Measurements from ENCODE around the gene MAPK10.

Gene MAPK10

DNA sequence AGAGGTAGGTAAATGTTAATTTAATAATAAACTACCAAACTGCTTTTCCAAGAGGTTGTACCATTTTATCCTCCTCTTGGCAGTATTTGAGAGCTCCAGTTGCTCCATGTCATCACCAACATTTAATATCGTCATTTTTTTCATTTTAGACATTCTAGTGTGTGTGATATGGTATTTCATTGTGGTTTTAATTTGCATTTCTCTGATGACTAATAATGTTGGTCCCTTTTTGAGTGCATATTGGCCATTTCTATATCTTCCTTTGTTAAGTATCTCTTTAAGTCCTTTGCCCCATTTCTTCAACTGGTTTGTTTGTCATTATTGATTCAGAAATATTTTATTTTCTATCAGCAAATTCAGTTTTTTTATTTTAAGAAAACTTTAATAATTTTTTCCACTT is 88.8 kb downstream of the MAPK10 start:
- Histone ChIP-seq H3K27me3 (ENCODE audit: control insufficient read depth, insufficient read depth, low read length) (no peaks in the 10 kb centered on the region), H3K9me3 (ENCODE audit: control insufficient read depth, low read length) (no peaks in the 10 kb centered on the region), H3K4me1 (no peaks in the 10 kb centered on the region), H3K9ac (no peak overlapping the region), H3K4me2 (ENCODE audit: low read length) (no peak overlapping the region), H2AFZ (no peak overlapping the region), H3K4me3 (ENCODE audit: low read depth, low read length) (no peak overlapping the region), H3K79me2 (no peaks in the 10 kb centered on the region), H3K36me3 (ENCODE audit: control insufficient read depth, insufficient read depth, low read length) (no peaks in the 10 kb centered on the region), H3K27ac (no peak overlapping the region)
- TF ChIP-seq, protein P1, sequence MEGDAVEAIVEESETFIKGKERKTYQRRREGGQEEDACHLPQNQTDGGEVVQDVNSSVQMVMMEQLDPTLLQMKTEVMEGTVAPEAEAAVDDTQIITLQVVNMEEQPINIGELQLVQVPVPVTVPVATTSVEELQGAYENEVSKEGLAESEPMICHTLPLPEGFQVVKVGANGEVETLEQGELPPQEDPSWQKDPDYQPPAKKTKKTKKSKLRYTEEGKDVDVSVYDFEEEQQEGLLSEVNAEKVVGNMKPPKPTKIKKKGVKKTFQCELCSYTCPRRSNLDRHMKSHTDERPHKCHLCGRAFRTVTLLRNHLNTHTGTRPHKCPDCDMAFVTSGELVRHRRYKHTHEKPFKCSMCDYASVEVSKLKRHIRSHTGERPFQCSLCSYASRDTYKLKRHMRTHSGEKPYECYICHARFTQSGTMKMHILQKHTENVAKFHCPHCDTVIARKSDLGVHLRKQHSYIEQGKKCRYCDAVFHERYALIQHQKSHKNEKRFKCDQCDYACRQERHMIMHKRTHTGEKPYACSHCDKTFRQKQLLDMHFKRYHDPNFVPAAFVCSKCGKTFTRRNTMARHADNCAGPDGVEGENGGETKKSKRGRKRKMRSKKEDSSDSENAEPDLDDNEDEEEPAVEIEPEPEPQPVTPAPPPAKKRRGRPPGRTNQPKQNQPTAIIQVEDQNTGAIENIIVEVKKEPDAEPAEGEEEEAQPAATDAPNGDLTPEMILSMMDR (IDR thresholded peaks at IDR 0.05) = no peak

DNA sequence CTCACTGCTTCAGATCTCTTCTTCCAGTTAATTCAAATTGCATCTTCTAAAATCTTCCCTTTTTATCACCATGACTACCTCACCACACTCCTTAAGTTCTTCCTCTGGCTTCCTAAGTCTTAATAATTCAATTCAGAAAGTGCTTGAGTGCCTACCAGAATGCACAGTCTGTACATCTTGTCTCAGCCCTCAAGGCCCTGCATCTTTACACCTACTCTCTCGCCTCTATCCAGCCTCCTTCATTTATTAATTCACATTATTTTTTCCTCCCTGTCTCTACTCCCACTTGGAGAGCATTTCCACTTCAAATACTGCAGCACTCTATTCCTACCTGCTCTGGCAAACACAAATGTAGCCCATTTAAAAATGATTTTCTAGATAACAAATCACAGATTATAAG is 90.5 kb downstream of the MAPK10 start:
- Histone ChIP-seq H3K36me3 (ENCODE audit: control insufficient read depth, insufficient read depth, low read length) (no peaks in the 10 kb centered on the region), H3K79me2 (no peaks in the 10 kb centered on the region), H3K4me2 (ENCODE audit: low read length) (no peak overlapping the region), H3K9me3 (ENCODE audit: control insufficient read depth, low read length) (no peaks in the 10 kb centered on the region), H3K9ac (no peak overlapping the region), H3K27me3 (ENCODE audit: control insufficient read depth, insufficient read depth, low read length) (no peaks in the 10 kb centered on the region), H3K4me1 (no peaks in the 10 kb centered on the region), H3K4me3 (ENCODE audit: low read depth, low read length) (no peak overlapping the region), H3K27ac (no peak overlapping the region), H2AFZ (no peak overlapping the region)
- TF ChIP-seq, protein P1 (IDR thresholded peaks at IDR 0.05) = no peak

DNA sequence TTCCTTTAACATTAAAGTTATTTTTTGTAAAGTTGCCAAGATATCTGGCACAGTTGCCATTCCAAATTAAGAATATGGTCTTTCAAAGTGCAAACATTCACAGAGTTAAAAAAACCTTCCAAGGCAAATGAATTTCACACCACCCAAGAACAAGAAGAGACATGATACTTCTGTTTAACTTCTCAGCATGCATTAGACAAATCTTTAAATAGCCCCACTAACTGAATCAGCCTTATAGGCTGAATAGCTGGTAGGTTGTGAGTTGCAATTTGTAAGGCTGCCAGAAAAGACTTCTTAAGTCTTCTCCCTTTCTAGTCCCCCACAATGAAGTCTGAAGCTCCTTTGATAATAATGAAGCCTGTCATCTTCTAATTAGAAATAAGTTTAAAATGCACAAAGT is 95.6 kb downstream of the MAPK10 start:
- Histone ChIP-seq H3K27me3 (ENCODE audit: control insufficient read depth, insufficient read depth, low read length) (no peaks in the 10 kb centered on the region), H3K4me2 (ENCODE audit: low read length) (no peak overlapping the region), H3K36me3 (ENCODE audit: control insufficient read depth, insufficient read depth, low read length) (no peaks in the 10 kb centered on the region), H3K4me3 (ENCODE audit: low read depth, low read length) (no peak overlapping the region), H3K79me2 (no peaks in the 10 kb centered on the region), H2AFZ (no peak overlapping the region), H3K9ac (no peak overlapping the region), H3K4me1 (no peaks in the 10 kb centered on the region), H3K9me3 (ENCODE audit: control insufficient read depth, low read length) (no peaks in the 10 kb centered on the region), H3K27ac (no peak overlapping the region)
- TF ChIP-seq, protein P1 (IDR thresholded peaks at IDR 0.05) = no peak

DNA sequence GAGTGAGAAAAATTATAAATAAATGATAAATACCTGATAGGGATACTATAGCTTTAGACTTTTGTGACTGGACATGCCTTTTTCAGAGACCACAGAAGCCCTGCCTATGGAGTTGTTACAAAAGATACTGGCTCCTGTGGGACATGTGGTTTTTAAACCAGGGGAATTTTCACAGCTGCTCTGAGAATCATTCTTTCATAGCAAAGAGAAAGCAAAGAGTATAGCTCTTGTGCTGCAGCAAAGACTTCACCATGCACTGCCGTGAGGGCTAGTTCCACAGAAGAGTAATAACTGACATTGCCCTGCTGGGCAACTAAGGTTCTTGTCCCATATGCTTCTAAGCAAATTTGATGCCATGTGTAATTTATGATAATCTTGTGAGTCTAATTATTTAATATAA is 98.2 kb downstream of the MAPK10 start:
- Histone ChIP-seq H3K4me3 (ENCODE audit: low read depth, low read length) (no peak overlapping the region), H3K9ac (no peak overlapping the region), H3K4me1 (no peaks in the 10 kb centered on the region), H2AFZ (no peak overlapping the region), H3K9me3 (ENCODE audit: control insufficient read depth, low read length) (no peaks in the 10 kb centered on the region), H3K4me2 (ENCODE audit: low read length) (no peak overlapping the region), H3K27ac (no peak overlapping the region), H3K36me3 (ENCODE audit: control insufficient read depth, insufficient read depth, low read length) (no peaks in the 10 kb centered on the region), H3K79me2 (no peaks in the 10 kb centered on the region), H3K27me3 (ENCODE audit: control insufficient read depth, insufficient read depth, low read length) (no peaks in the 10 kb centered on the region)
- TF ChIP-seq, protein P1 (IDR thresholded peaks at IDR 0.05) = no peak

DNA sequence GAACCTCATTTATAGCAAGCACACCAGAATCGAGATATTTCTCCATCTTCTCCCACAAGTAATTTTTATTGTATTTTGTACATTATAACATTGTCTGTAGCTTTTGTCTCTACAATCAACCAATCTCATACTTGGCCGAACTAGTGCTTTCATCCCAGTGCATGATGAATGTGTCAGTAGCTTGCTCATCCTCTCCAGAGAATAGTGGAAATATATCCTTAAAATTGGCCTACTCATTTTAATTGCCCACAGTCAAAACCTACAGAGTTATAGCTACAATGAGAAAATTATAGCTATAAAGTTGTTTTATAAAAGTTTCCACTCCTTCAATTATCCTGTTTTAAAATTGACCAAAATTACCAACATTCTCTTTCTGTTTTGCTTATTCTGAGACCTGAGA is 103.8 kb downstream of the MAPK10 start:
- H3K79me2 ChIP-seq = no peaks in the 10 kb centered on the region
- no peaks in the 10 kb centered on the region for H3K36me3 ChIP-seq (ENCODE audit: control insufficient read depth, insufficient read depth, low read length)
- H3K27ac ChIP-seq = no peak overlapping the region
- H3K27me3 ChIP-seq (ENCODE audit: control insufficient read depth, insufficient read depth, low read length) = no peaks in the 10 kb centered on the region
- no peaks in the 10 kb centered on the region for H3K4me1 ChIP-seq
- no peaks in the 10 kb centered on the region for H3K9me3 ChIP-seq (ENCODE audit: control insufficient read depth, low read length)
- no peak overlapping the region for H3K9ac ChIP-seq
- H3K4me2 ChIP-seq (ENCODE audit: low read length) = no peak overlapping the region
- TF ChIP-seq, protein P1 (IDR thresholded peaks at IDR 0.05) = no peak
- H3K4me3 ChIP-seq (ENCODE audit: low read depth, low read length) = no peak overlapping the region
- H2AFZ ChIP-seq = no peak overlapping the region
